ENCODE results near the gene ARF1. TPM values are rescaled to one million over a fixed set of nuclear protein-coding genes. Genes with fewer than 3 reads are reported as not detected.

ARF1 gene
- polyA plus RNA-seq, 1 donor (not counting 4 experiments of a cell fraction or from before 2014, with no cell fraction given), result 295 TPM

- Histone ChIP-seq H3K4me2 (ENCODE audit: control insufficient read depth, extremely low read depth, insufficient read depth, low read depth, low read length) (no peak overlapping the region), H3K27me3 (ENCODE audit: control insufficient read depth, extremely low read depth, insufficient read depth, low read length) (peaks cover 47% of the 10 kb centered on the region), H3K79me2 (ENCODE audit: control insufficient read depth, insufficient read depth, low read length) (no peaks in the 10 kb centered on the region), H3K4me3 (ENCODE audit: control insufficient read depth in 2 of 3, extremely low read depth in 1 of 3, insufficient read depth in 2 of 3, low read depth in 1 of 3, low read length in 3 of 3) (no peak overlapping the region), H2AFZ (ENCODE audit: control insufficient read depth, low read length) (no peak overlapping the region), H3K36me3 (ENCODE audit: control insufficient read depth in 2 of 2, extremely low read depth in 1 of 2, insufficient read depth in 2 of 2, low read length in 2 of 2) (no peaks in the 10 kb centered on the region), H4K20me1 (ENCODE audit: control insufficient read depth, extremely low read depth, insufficient read depth, low read length) (no peaks in the 10 kb centered on the region), H3K9ac (ENCODE audit: control insufficient read depth, extremely low read depth, insufficient read depth, low read length) (no peak overlapping the region), H3K4me1 (ENCODE audit: control insufficient read depth, extremely low read depth, insufficient read depth, low read length) (peaks cover 3% of the 10 kb centered on the region), H3K9me1 (ENCODE audit: control insufficient read depth, extremely low read depth, insufficient read depth, low read length) (no peaks in the 10 kb centered on the region), H3K27ac (ENCODE audit: control insufficient read depth, insufficient read depth, low read length) (no peak overlapping the region), H3K9me3 (ENCODE audit: control insufficient read depth, low read depth, low read length) (no peaks in the 10 kb centered on the region)
- no peak for DNase-seq (ENCODE audit: low read depth, low spot score)
- TF ChIP-seq EZH2 (IDR thresholded peaks at IDR 0.05; ENCODE audit: low read length), result no peak
- TF ChIP-seq, protein P1, sequence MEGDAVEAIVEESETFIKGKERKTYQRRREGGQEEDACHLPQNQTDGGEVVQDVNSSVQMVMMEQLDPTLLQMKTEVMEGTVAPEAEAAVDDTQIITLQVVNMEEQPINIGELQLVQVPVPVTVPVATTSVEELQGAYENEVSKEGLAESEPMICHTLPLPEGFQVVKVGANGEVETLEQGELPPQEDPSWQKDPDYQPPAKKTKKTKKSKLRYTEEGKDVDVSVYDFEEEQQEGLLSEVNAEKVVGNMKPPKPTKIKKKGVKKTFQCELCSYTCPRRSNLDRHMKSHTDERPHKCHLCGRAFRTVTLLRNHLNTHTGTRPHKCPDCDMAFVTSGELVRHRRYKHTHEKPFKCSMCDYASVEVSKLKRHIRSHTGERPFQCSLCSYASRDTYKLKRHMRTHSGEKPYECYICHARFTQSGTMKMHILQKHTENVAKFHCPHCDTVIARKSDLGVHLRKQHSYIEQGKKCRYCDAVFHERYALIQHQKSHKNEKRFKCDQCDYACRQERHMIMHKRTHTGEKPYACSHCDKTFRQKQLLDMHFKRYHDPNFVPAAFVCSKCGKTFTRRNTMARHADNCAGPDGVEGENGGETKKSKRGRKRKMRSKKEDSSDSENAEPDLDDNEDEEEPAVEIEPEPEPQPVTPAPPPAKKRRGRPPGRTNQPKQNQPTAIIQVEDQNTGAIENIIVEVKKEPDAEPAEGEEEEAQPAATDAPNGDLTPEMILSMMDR (optimal IDR thresholded peaks at IDR 0.05 in 1 of 3, IDR thresholded peaks at IDR 0.05 in 1 of 3, conservative IDR thresholded peaks at IDR 0.05 in 1 of 3; ENCODE audit: extremely low read depth in 1 of 3, insufficient read depth in 2 of 3, low read length in 3 of 3), result no peak
- dilution Hi-C loops (cut with MboI; ENCODE audit: extremely low pct_ligation_motif_present, low sequenced_read_pairs), result no loop called here
- FAIRE-seq, result no peak
These were observed 24.1 kb upstream of the ARF1 start for GRCh38 chr1:228058172-228058948.

DNA sequence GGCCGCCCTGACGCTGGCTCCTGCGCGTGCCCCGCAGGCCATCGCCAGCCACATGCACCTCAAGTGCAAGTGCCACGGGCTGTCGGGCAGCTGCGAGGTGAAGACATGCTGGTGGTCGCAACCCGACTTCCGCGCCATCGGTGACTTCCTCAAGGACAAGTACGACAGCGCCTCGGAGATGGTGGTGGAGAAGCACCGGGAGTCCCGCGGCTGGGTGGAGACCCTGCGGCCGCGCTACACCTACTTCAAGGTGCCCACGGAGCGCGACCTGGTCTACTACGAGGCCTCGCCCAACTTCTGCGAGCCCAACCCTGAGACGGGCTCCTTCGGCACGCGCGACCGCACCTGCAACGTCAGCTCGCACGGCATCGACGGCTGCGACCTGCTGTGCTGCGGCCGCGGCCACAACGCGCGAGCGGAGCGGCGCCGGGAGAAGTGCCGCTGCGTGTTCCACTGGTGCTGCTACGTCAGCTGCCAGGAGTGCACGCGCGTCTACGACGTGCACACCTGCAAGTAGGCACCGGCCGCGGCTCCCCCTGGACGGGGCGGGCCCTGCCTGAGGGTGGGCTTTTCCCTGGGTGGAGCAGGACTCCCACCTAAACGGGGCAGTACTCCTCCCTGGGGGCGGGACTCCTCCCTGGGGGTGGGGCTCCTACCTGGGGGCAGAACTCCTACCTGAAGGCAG, 23.4 kb upstream of the ARF1 start:
- H3K9me3 ChIP-seq (ENCODE audit: control insufficient read depth, low read depth, low read length), result no peaks in the 10 kb centered on the region
- dilution Hi-C loops (cut with MboI; ENCODE audit: extremely low pct_ligation_motif_present, low sequenced_read_pairs), result no loop called here
- H3K9me1 ChIP-seq (ENCODE audit: control insufficient read depth, extremely low read depth, insufficient read depth, low read length), result no peaks in the 10 kb centered on the region
- H3K27me3 ChIP-seq (ENCODE audit: control insufficient read depth, extremely low read depth, insufficient read depth, low read length), result peaks cover 47% of the 10 kb centered on the region
- H3K27ac ChIP-seq (ENCODE audit: control insufficient read depth, insufficient read depth, low read length), result no peak overlapping the region
- H2AFZ ChIP-seq (ENCODE audit: control insufficient read depth, low read length), result peak overlapping the region; percentile 46
- TF ChIP-seq EZH2 (IDR thresholded peaks at IDR 0.05; ENCODE audit: low read length), result peak; percentile 79
- TF ChIP-seq, protein P1 (optimal IDR thresholded peaks at IDR 0.05 in 1 of 3, IDR thresholded peaks at IDR 0.05 in 1 of 3, conservative IDR thresholded peaks at IDR 0.05 in 1 of 3; ENCODE audit: extremely low read depth in 1 of 3, insufficient read depth in 2 of 3, low read length in 3 of 3), result no peak
- FAIRE-seq (no peak), DNase-seq (ENCODE audit: low read depth, low spot score) (no peak)
- peak overlapping the region in 2 of 3 experiments; percentile 18 to 26 for H3K4me3 ChIP-seq (ENCODE audit: control insufficient read depth in 2 of 3, extremely low read depth in 1 of 3, insufficient read depth in 2 of 3, low read depth in 1 of 3, low read length in 3 of 3)
- H3K4me1 ChIP-seq (ENCODE audit: control insufficient read depth, extremely low read depth, insufficient read depth, low read length), result peaks cover 3% of the 10 kb centered on the region
- no peaks in the 10 kb centered on the region for H3K79me2 ChIP-seq (ENCODE audit: control insufficient read depth, insufficient read depth, low read length)
- no peak overlapping the region for H3K9ac ChIP-seq (ENCODE audit: control insufficient read depth, extremely low read depth, insufficient read depth, low read length)
- peak overlapping the region; percentile 51 for H3K4me2 ChIP-seq (ENCODE audit: control insufficient read depth, extremely low read depth, insufficient read depth, low read depth, low read length)
- H4K20me1 ChIP-seq (ENCODE audit: control insufficient read depth, extremely low read depth, insufficient read depth, low read length), result no peaks in the 10 kb centered on the region
- H3K36me3 ChIP-seq (ENCODE audit: control insufficient read depth in 2 of 2, extremely low read depth in 1 of 2, insufficient read depth in 2 of 2, low read length in 2 of 2), result no peaks in the 10 kb centered on the region

Measured in keratinocyte (primary cell).